HL-60 (cell line): ENCODE measurements around the gene QSOX2.

ENCODE experiments used
- DNase-seq, 2 experiments: peaks; one replicate each; pipeline ENCODE4 v3.0.0-alpha.2; 2010 to 2020; ENCODE audit warnings: low read depth in 1 of 2, low spot score in 1 of 2
- H3K27ac ChIP-seq: fragments of 250-450 bp; sonication (Bioruptor Pico); replicated peaks from 2 replicates; pipeline ENCODE4 v1.5.1; 2020; ENCODE audit warnings: mild to moderate bottlenecking, moderate library complexity
- H3K27me3 ChIP-seq: fragments of 250-450 bp; sonication (Bioruptor Pico); 2 replicates; pipeline ENCODE4 v1.5.1; 2021; ENCODE audit warnings: mild to moderate bottlenecking, moderate library complexity; ENCODE audit not compliant: insufficient read depth, poor library complexity, severe bottlenecking
- H3K4me3 ChIP-seq: replicated peaks from 2 replicates; pipeline ENCODE4 v1.5.1; 2011; ENCODE audit warnings: mild to moderate bottlenecking, control low read depth, low read length; ENCODE audit not compliant: insufficient read depth
- CTCF ChIP-seq: IDR thresholded peaks from one replicate; pipeline ENCODE4 v1.5.1; 2011; ENCODE audit warnings: low read length, control low read depth, inconsistent platforms; ENCODE audit not compliant: insufficient read depth
- GABPA ChIP-seq: IDR thresholded peaks from 2 replicates; pipeline ENCODE4 v1.6.1; 2012; ENCODE audit warnings: low read depth
- POLR2AphosphoS5 ChIP-seq: IDR thresholded peaks from 2 replicates; pipeline ENCODE4 v1.6.1; 2012; ENCODE audit warnings: low read depth
- REST ChIP-seq: IDR thresholded peaks from 2 replicates; pipeline ENCODE4 v1.6.1; 2012; ENCODE audit warnings: low read depth; ENCODE audit not compliant: insufficient replicate concordance
- SPI1 ChIP-seq: IDR thresholded peaks from 2 replicates; pipeline ENCODE4 v1.6.1; 2012; ENCODE audit warnings: low read depth, mild to moderate bottlenecking, borderline replicate concordance

QSOX2 gene

GRCh38 chr9:136287960-136288753, 42.5 kb upstream of the QSOX2 start:
- Histone ChIP-seq H3K27me3 (peaks cover 5% of the 10 kb centered on the region), H3K4me3 (no peak overlapping the region), H3K27ac (no peak overlapping the region)
- no peak for DNase-seq
- no peak for TF ChIP-seq REST
- TF ChIP-seq SPI1, result no peak

GRCh38 chr9:136286987-136287379, 41.4 kb upstream of the QSOX2 start:
- no peak overlapping the region for H3K4me3 ChIP-seq
- no peak overlapping the region for H3K27ac ChIP-seq
- DNase-seq, result no peak
- H3K27me3 ChIP-seq, result peaks cover 5% of the 10 kb centered on the region
- TF ChIP-seq REST (no peak), SPI1 (no peak), GABPA (no peak), POLR2AphosphoS5 (no peak)

- Histone ChIP-seq H3K27me3 (peaks cover 5% of the 10 kb centered on the region), H3K27ac (no peak overlapping the region), H3K4me3 (no peak overlapping the region)
- no peak for TF ChIP-seq REST
- no peak for TF ChIP-seq GABPA
- no peak for TF ChIP-seq POLR2AphosphoS5
- TF ChIP-seq CTCF, result no peak
- no peak for TF ChIP-seq SPI1
- no peak for DNase-seq
These were observed 40.9 kb upstream of the QSOX2 start for GRCh38 chr9:136286359-136286986.

GRCh38 chr9:136285501-136286358, 40.1 kb upstream of the QSOX2 start:
- H3K4me3 ChIP-seq, result no peak overlapping the region
- H3K27me3 ChIP-seq, result peaks cover 5% of the 10 kb centered on the region
- DNase-seq, result no peak
- H3K27ac ChIP-seq, result no peak overlapping the region
- no peak for TF ChIP-seq REST
